ENCODE results near the gene ZNF80. TPM values are rescaled to one million over a fixed set of nuclear protein-coding genes. Genes with fewer than 3 reads are reported as not detected.

The ZNF80 gene
- total and polyA plus RNA-seq, 2 of the 8 experiments (the other 6 are each of a cell fraction or from before 2014, with no cell fraction given) = not detected

DNA sequence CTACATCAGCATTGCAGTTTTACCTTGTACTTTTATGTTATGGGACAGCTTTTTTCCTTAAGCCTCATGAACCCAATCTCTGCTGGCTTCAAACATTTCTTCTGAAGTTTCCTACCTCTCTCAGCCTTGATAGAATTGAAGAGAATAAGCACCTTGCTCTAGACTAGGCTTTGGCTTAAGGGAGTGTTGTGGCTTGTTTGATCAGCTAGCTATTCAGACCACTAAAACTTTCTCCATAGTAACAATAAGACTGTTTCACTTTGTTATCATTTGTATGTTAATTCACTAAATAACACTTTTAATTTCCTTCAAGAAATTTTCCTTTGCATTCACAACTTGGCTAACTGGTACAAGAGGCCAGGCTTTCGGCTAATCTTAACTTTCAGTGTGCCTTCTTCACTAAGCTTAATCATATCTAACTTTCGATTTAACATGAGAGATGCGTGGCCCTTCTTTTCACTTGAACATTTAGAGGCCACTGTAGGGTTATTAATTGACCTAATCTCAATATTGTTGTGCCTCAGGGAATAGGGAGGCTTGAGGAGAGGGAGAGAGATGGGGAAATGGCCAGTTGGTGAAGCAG is 48.4 kb upstream of the ZNF80 start:
- 87% methylated on average over 3 of the region's 3 CpGs; no CpG with 5 or more reads in 1 of the 2 experiments for WGBS, 2 experiments (ENCODE audit: extremely low coverage in 1 of 2, insufficient coverage in 1 of 2, insufficient read length in 1 of 2, insufficient replicate concordance in 2 of 2, low coverage in 1 of 2, low lambda C conversion rate in 2 of 2, missing lambda C conversion rate in 1 of 2)
- no peak overlapping the region for H3K56ac ChIP-seq (replicated peaks; ENCODE audit: insufficient read length, low read depth, low read length)
- no peaks in the 10 kb centered on the region for H3K23me2 ChIP-seq (ENCODE audit: low read depth, low read length)
- H3K79me1 ChIP-seq (ENCODE audit: low read depth, low read length) = no peaks in the 10 kb centered on the region
- no peak overlapping the region for H3K14ac ChIP-seq (ENCODE audit: insufficient read length)
- H2AK5ac ChIP-seq (ENCODE audit: low read depth, low read length) = no peak overlapping the region
- H2BK12ac ChIP-seq (ENCODE audit: low read depth, low read length) = no peak overlapping the region
- H4K20me1 ChIP-seq (replicated peaks in 1 of 2; ENCODE audit: control insufficient read depth in 1 of 2, insufficient read depth in 2 of 2, low read length in 2 of 2) = no peaks in the 10 kb centered on the region
- no peak overlapping the region for H3K4ac ChIP-seq (replicated peaks; ENCODE audit: insufficient read length, low read depth, low read length)
- POLR2A ChIA-PET (ENCODE audit: partially characterized antibody) = no interaction called here
- H3K4me1 ChIP-seq (replicated peaks in 1 of 4; ENCODE audit: control insufficient read depth in 3 of 4, insufficient read depth in 4 of 4, low read length in 3 of 4) = no peaks in the 10 kb centered on the region
- H3K9ac ChIP-seq (replicated peaks in 1 of 4; ENCODE audit: extremely low read depth in 1 of 4, low read depth in 3 of 4, low read length in 3 of 4) = no peak overlapping the region
- FAIRE-seq (no peak), DNase-seq (ENCODE audit: low read depth in 1 of 2, low spot score in 2 of 2) (no peak)
- no peak overlapping the region for H4K91ac ChIP-seq (replicated peaks; ENCODE audit: insufficient read length, low read length)
- no peak overlapping the region for H2BK5ac ChIP-seq (ENCODE audit: low read depth, low read length)
- H3K79me2 ChIP-seq (ENCODE audit: control insufficient read depth in 1 of 2, insufficient read depth in 2 of 2, low read length in 2 of 2) = no peaks in the 10 kb centered on the region
- H3K27me3 ChIP-seq (replicated peaks in 1 of 4; ENCODE audit: control insufficient read depth in 3 of 4, extremely low read depth in 1 of 4, insufficient read depth in 3 of 4, low read length in 3 of 4) = no peaks in the 10 kb centered on the region
- TF ChIP-seq HDAC6 (IDR thresholded peaks at IDR 0.05; ENCODE audit: low read depth, low read length) (no peak), CREB1 (IDR thresholded peaks at IDR 0.05) (no peak), KDM4A (IDR thresholded peaks at IDR 0.05; ENCODE audit: low read depth, low read length, severe bottlenecking) (no peak), RAD21 (IDR thresholded peaks at IDR 0.05 in 1 of 2, conservative IDR thresholded peaks at IDR 0.05 in 1 of 2; ENCODE audit: low read depth in 2 of 2, low read length in 2 of 2) (no peak), EP300 (IDR thresholded peaks at IDR 0.05; ENCODE audit: borderline replicate concordance in 1 of 2, low read depth in 2 of 2, low read length in 2 of 2) (no peak), CTBP2 (IDR thresholded peaks at IDR 0.05; ENCODE audit: borderline replicate concordance, insufficient read depth, insufficient read length, low read length) (no peak), RFX5 (IDR thresholded peaks at IDR 0.05; ENCODE audit: borderline replicate concordance, low read depth, low read length) (no peak)
- no peak overlapping the region for H3K27ac ChIP-seq (ENCODE audit: low read depth, low read length)
- H3K23ac ChIP-seq (ENCODE audit: insufficient read length) = no peak overlapping the region
- no peak overlapping the region for H2AFZ ChIP-seq (ENCODE audit: low read length)
- no peak overlapping the region for H3K4me2 ChIP-seq (ENCODE audit: insufficient read depth in 1 of 2, low read depth in 2 of 2, low read length in 2 of 2)
- H2BK20ac ChIP-seq (ENCODE audit: low read length) = no peak overlapping the region
- CTCF ChIA-PET (ENCODE audit: partially characterized antibody) = interaction anchor here (0.6 to 1.6 kb wide), 5 partner anchors 10 to 106 kb away, joined by 3 to 5 read pairs (median 3); no protein-coding TSS in a partner anchor
- H2BK120ac ChIP-seq (replicated peaks; ENCODE audit: low read depth, low read length) = no peak overlapping the region
- H3K9me3 ChIP-seq (ENCODE audit: insufficient read depth in 2 of 2, low read depth in 1 of 2, low read length in 1 of 2) = no peaks in the 10 kb centered on the region
- no peak overlapping the region for H2BK15ac ChIP-seq (ENCODE audit: low read length)
- H3K18ac ChIP-seq (ENCODE audit: extremely low read depth, low read length) = no peak overlapping the region
- H4K5ac ChIP-seq (ENCODE audit: insufficient read length, low read depth, low read length) = no peak overlapping the region
- H4K8ac ChIP-seq (ENCODE audit: extremely low read depth, insufficient read depth, low read length) = no peak overlapping the region
- H3K36me3 ChIP-seq (ENCODE audit: control insufficient read depth in 2 of 4, insufficient read depth in 4 of 4, low read length in 3 of 4) = no peaks in the 10 kb centered on the region
- no peak overlapping the region for H3K4me3 ChIP-seq (ENCODE audit: extremely low read depth in 1 of 4, insufficient read depth in 2 of 4, low read depth in 3 of 4, low read length in 4 of 4)
